Anterior cingulate cortex (tissue), 58 donors: Measurements from ENCODE around the gene SERINC3.

Source experiments
- DNase-seq, 58 donors: peaks; one replicate each; lab custom pipeline; 2025; lab: John Stamatoyannopoulos, UW

SERINC3 gene

GRCh38 chr20:44470327-44470726, 51.5 kb downstream of the SERINC3 start:
- DNase-seq = no peak

DNA sequence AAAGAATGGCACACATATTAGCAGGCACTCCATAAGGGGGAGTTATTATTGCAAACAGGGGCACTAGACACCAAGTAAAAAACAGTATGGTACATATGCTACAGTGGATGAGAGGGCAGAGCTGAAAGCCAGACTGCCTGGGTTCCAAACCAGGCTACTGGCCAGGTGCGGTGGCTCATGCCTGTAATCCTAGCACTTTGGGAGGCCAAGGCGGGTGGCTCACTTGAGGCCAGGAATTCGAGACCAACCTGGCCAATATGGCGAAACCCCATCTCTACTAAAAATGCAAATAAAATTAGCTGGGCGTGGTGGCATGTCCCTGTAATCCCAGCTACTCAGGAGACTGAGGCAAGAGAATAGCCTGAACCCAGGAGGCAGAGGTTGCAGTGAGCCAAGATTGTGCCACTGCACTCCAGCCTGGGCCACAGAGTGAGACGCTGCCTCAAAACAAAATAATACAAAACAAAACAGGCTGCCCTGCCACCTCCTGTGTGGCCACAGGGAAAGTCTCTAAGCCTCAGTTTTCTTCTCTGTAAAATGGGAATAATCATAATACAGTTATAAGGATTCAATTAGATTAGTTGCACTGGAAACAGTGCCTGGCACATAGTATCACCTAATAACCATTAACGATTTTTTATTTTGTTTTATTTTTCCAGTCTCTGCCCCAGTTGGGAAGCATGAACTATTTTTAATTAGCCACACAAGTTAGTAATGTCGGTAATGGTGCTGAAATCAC, 53.7 kb downstream of the SERINC3 start:
- no peak for DNase-seq

- DNase-seq = no peak
Measured at GRCh38 chr20:44467289-44467883, 54.5 kb downstream of the SERINC3 start.

DNA sequence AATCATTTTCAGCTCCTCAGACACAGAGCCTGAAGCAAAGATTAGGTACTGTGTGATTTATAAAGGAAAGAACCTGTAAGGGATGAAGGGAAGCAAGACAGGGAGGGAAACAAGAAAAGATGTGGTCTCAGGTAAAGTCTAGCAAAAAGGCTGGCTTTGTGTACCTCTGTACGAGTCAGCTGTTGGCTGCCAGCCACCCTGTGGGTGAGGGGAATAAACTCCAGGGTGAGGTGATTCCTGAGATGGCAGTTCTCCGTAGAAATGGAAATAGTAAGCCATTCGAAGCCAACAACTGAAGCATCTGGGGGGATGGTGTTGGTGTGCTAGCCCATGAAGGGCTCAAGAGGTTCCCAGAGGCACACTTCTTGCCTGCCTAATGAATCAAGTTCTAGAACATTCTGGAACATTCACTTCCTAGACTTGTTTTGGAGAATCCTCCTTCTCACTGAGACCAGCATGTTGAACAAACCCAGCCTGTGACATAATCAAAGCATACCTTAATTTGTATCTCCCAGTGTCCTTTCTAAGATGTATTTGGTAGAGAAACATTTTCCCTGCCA, 56.8 kb downstream of the SERINC3 start:
- no peak for DNase-seq

- DNase-seq = no peak
Measured at GRCh38 chr20:44464514-44464913, 57.4 kb downstream of the SERINC3 start.

DNA sequence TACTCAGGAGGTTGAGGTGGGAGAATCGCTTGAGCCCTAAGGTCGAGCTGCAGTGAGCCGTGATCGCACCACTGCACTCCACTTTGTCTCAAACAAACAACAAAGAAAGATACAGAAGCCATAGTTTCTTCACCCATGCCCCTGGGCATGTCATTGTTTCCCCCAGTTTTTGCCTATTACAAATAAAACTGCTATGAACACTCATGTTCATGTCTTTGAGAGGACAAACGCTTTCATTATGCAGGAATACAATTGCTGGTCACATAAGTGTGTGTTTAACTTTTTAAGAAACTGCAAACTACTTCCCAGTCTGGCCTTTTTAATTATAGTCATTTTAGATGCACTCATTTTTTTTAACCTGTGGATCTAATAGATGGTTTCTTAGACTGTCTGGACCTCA, 58.4 kb downstream of the SERINC3 start:
- no peak for DNase-seq

DNA sequence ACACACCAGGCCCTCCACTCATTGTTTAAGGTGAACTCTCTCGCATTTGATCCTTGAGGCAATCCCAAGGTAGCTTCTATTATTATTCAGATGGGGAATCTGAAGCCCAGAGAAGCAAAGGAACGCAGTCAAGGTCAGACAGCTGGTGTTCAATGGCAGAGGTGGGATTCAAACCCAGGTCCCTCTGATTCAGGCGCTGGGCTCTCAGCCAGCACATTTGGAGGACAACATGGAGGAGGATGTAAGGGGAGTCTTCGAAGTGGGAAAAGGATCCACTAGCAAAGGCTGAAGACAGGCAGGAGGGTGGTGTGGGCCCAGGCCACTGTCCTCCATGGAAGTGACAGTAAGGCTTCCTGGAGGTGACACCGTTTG, 60.1 kb downstream of the SERINC3 start:
- DNase-seq = no peak

GRCh38 chr20:44461142-44461802, 60.6 kb downstream of the SERINC3 start:
- DNase-seq = no peak

DNA sequence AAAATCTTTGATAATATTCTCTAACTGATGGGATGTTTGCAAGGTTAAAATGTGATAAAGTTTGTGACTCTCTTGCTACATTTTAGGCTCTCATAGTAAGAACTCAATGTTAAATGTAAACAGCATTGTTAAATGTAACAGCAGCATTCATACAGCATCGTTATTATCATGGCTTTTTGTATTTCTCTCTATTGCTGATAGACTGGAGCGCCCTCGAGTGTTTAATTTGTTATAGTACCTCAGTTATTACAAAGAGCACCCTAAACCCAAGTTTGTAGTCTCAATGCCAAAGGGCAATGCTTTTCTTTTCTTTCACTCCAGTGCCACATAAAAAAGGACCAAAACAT, 61.1 kb downstream of the SERINC3 start:
- DNase-seq = no peak

DNA sequence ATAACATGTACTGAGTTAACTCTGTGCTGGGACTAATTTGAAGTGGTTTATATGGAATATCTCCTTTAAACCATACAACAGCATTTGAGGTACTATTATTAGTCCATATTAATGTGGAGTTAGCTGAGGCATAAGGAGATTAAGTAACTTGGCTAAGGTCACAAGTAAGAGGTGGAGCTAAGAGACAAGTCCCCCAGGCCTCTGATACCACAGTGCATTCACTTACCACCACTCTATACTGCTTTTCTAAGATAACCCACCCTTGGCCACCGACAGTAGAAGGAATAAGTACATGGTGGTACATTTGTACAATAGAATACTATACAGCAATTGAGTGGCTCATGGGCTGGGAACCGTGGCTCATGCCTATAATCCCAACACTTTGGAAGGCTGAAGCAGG, 62.6 kb downstream of the SERINC3 start:
- DNase-seq = no peak

DNA sequence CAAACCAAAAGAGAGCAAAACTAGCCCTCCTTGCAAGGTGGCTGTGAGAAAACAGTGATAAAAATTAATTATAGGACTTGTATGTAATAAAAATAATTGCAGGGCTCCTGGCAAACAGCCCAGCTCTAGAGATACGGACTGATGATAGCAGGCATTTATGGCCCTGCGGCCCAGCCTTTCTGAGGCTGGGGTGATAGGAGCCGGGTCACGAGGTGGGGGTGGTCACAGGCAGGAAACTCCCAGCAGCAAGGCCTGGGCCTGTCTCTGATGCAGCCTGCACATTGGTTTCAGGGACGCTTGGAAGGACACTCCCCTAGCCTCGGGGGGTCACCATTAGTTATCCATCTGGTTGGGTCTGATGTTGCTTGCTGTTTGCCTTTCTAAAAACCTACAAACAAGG, 64.9 kb downstream of the SERINC3 start:
- no peak for DNase-seq

GRCh38 chr20:44456611-44457010, 65.3 kb downstream of the SERINC3 start:
- DNase-seq = no peak

- no peak for DNase-seq
Measured at GRCh38 chr20:44455126-44455525, 66.7 kb downstream of the SERINC3 start.

- DNase-seq = no peak
Measured at GRCh38 chr20:44454306-44454963, 67.4 kb downstream of the SERINC3 start.

DNA sequence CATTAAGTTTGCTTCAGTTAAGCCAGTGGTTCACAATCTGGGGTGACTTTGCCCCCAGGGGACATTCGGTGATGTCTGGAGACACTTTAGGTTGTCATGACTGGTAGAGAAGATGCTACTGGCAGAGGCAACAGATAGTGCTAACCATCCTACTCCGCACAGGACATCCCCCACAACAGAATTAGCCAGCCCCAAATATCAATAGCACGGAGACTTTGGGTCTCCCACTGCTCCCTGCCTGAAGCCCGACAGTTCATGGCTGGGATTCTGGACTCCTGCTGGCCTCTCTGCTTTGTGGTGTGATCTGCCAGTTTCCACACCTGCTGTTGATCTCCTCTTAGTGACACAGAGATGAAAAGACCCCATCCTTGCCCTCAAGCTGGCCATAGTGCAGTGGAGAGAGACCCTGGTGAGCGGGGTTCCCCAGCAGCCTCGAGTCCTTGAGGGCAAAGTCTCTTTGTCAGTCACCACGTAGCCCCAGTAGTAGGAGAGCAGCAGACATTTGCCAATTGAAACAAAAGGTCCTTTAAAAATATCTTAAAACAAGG, 70.9 kb downstream of the SERINC3 start:
- DNase-seq = no peak

- no peak for DNase-seq
Measured at GRCh38 chr20:44450281-44450889, 71.5 kb downstream of the SERINC3 start.

GRCh38 chr20:44449864-44450263, 72.0 kb downstream of the SERINC3 start:
- no peak for DNase-seq

DNA sequence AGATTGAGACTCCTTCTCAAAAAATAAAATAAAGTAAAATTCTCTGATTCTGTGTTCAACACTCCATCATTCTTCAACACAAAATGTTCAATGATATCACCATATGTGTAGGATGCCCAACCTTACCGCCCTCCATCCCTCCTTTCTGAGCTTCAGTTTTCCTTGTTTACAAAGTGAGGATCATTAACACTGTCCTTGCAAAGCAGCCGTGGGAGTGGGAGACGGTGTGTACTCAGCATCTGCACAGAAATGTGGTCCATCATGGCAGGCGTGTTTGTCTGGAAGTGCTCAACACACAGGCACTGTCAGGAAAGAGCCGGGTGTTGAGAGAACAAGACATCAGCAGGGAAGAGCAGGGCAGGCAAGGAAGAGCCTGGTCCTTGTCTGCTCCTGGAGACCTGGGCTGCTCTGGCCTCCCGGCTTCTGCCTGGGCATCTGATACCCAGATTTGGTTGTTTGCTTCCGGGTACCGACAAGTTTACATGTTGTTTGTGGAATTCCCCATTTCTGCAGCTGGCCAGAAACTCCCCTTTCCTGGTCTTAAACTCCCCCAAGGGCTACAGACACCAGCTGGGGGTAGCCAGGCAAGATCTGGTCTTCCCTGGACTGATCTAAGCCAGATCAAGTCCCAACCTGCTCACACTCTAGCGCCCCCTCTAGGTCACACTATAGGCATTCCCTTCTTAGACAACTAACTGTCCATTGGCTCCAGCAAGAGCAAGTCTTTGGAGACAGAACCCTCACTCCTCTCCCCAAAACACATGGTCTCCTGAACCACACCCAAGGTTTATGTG, 72.9 kb downstream of the SERINC3 start:
- DNase-seq = no peak

DNA sequence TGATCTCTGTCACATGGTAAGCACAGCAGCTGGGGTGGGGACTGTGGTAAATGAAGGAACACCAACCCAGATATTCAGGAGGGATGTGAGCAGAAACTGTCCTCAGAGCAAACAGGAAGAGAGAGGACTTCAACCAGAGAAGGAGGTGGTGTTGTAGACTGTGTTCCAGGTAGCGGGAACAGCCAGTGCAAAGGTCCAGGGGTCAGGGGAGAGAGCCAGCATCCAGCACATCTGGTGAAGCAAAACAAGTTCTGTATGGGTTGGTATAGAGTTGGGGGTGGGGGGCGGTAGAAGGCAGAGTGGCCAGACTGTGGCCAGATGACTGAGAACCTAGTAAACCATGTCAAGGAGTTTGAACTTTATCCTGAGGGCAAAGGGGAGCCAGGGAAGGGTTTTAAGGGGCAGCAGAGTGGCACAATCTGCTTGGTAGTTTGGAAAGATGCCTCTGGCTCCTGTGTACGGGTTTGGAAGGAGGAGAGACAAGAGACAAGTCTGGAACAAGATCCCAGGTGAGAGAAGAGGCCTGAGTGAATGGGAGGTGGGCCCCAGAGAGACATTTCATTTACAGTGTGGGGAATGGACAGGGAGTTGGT, 73.9 kb downstream of the SERINC3 start:
- no peak for DNase-seq
